MM.1S (cell line): Measurements from ENCODE around the gene CLC.

Experiments used
- CTCF ChIP-seq: fragments of 300-600 bp; sonication (generic); IDR thresholded peaks from 2 replicates; pipeline ENCODE4 v1.5.1; 2016; ENCODE audit warnings: antibody characterized with exemption, low read length, mixed read lengths
- EZH2 ChIP-seq: fragments of 300-600 bp; sonication (generic); optimal IDR thresholded peaks from 2 replicates; pipeline ENCODE3; 2017; ENCODE audit warnings: low read depth, mild to moderate bottlenecking, antibody characterized with exemption, low read length, mixed read lengths
- EZH2phosphoT487 ChIP-seq: fragments of 300-600 bp; sonication (generic); IDR thresholded peaks from 2 replicates; pipeline ENCODE4 v1.6.1; 2018; ENCODE audit warnings: antibody characterized with exemption, low read length

- no peak for TF ChIP-seq CTCF
- TF ChIP-seq EZH2phosphoT487, result no peak
- no peak for TF ChIP-seq EZH2
These were observed 478 bp downstream of the CLC start for GRCh38 chr19:39737351-39737750.
